Right lobe of liver (tissue), 6 donors: ENCODE data around the gene TMEM218. TPM values are rescaled to one million over a fixed set of nuclear protein-coding genes. Genes with fewer than 3 reads are reported as not detected.

Source experiments
- ATAC-seq, 4 donors: fragments of 200-7000 bp; cut with Tn5 transposase; one replicate each; pipeline ENCODE4 v1.9.1; 2020; ENCODE audit warnings: mild to moderate bottlenecking in 4 of 4, moderate library complexity in 4 of 4
- DNase-seq, 3 donors: peaks; one replicate each; pipeline ENCODE4 v3.0.0-alpha.2; 2020
- H3K27ac ChIP-seq, 3 donors: fragments of 200-600 bp; one replicate each; pipeline ENCODE4 v1.8.0; 2022
- H3K27me3 ChIP-seq, 2 donors: fragments of 200-600 bp; one replicate each; pipeline ENCODE4 v1.8.0; 2022
- H3K36me3 ChIP-seq, 4 donors: fragments of 200-600 bp; sonication (generic) in 1 of 4; one replicate each; pipeline versions ENCODE4 v1.5.1 to v1.8.0; 2017 to 2022; ENCODE audit warnings: control low read depth in 1 of 4
- H3K4me1 ChIP-seq, 4 donors: fragments of 200-600 bp; sonication (generic) in 1 of 4; one replicate each; pipeline versions ENCODE4 v1.5.1 to v1.8.0; 2017 to 2022; ENCODE audit warnings: control low read depth in 1 of 4
- H3K4me3 ChIP-seq, 3 donors: fragments of 200-600 bp; one replicate each; pipeline ENCODE4 v1.8.0; 2022
- H3K9me3 ChIP-seq, 4 donors: fragments of 200-600 bp; sonication (generic) in 1 of 4; one replicate each; pipeline versions ENCODE4 v1.5.1 to v1.8.0; 2017 to 2022; ENCODE audit warnings: control low read depth in 1 of 4
- POLR2A ChIP-seq: fragments of 450-650 bp; IDR thresholded peaks from one replicate; pipeline ENCODE4 v1.6.1; 2017; ENCODE audit warnings: antibody characterized with exemption, mild to moderate bottlenecking
- WGBS: methylation state at CpG from one replicate; pipeline ENCODE4 v1.1.6; 2018; ENCODE audit warnings: low coverage, low lambda C conversion rate; ENCODE audit not compliant: insufficient coverage; ENCODE audit errors: missing lambda C conversion rate; 5-methylcytosine and 5-hydroxymethylcytosine counted together
- intact Hi-C, 2 donors: fragments of 100-400 bp; cut with DNase I; formaldehyde crosslinking; loops; one replicate each; pipeline versions ENCODE4 v1.11.2 to v1.14.1; 2022
- total RNA-seq, 6 experiments: library from RNA; depleted of rRNA in 2 of 6; stranded (reverse); fragments of >200 nt in 2 of 6; fragmentation: NEBNext Ultra II Directional in 3 of 6; extraction: Animal tissue kit (Norgen Biotek cat#: 25700) in 3 of 6; gene quantifications; one replicate each; pipeline versions ENCODE4 v1.1.0 to v1.2.4, GENCODE V29; 2016 to 2023
- TF ChIP-seq, protein P1 (sequence below), 4 donors: fragments of 200-600 bp in 3 of 4; fragments of 450-650 bp in 1 of 4; IDR thresholded peaks; one replicate each; pipeline versions ENCODE4 v1.5.1 to v1.8.0; 2016 to 2022; ENCODE audit warnings: antibody characterized with exemption in 4 of 4, mild to moderate bottlenecking in 2 of 4
- donor health status: DM: no; HTN: yes; CAD: no.
- donor health status: DM: no; HTN: no; CAD: no.
- donor health status: DM: no; HTN: no; CAD: no.
- donor health status: DM: no; HTN: yes; CAD: no.
- donor health status: DM: no; HTN: yes; CAD: no.

Gene TMEM218
- total RNA-seq, 6 experiments from 2014 or later = 7.4 to 13.5 (median 10.5) TPM

DNA sequence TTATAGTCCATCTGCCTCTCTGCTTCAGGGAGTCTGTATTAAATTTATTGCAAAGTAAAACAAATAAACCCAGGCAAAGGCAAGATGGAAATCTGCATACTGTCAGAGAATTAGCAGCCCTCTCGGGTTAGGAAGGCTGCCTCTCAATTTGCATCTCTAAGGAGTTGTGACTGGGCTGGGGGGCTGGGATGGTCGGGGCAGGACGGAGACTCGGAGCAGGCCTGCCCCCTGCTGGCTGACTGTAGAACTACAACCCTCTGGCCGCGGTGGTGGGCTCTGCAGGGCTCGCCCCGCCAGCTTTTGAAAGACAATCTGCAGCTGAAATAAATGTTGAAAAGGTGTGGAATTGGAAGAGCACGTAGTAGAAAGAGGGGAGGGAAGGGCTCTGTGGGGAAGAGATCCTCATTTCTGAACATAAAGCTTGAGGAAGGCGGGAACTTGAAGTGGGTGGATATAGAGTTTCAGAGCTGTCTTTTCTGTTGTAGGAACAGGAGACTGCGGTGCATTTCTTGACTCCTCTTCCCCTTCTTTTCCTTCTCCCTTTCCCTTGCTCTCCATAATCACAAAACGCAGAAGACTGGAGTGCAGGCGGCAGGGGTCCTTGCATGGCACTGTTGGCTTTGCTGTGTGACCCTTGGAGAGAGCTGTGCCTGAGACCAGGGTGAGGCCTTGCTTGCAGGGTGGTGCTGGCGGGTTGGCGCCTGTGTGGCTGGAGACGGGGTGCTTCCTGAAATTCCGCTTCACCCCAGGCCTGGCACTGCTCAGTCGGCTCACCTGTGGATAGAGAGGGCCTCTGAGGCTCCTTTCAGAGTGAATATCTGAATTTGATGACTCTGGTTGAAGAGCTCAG, 30.5 kb upstream of the TMEM218 start:
- ATAC-seq (peak; percentile 84 to 92 (median 88)), DNase-seq (peak in 2 of 3 donors; percentile 50 to 61)
- Histone ChIP-seq H3K9me3 (no peaks in the 10 kb centered on the region), H3K4me3 (no peak overlapping the region), H3K27ac (no peak overlapping the region), H3K27me3 (no peaks in the 10 kb centered on the region), H3K36me3 (no peaks in the 10 kb centered on the region), H3K4me1 (no peaks in the 10 kb centered on the region)
- intact Hi-C loops = loop anchor here in 1 of 2 donors (5.0 to 10.0 kb wide), 2 partner anchors 57 to 180 kb away; no protein-coding TSS in a partner anchor
- TF ChIP-seq, protein P1, sequence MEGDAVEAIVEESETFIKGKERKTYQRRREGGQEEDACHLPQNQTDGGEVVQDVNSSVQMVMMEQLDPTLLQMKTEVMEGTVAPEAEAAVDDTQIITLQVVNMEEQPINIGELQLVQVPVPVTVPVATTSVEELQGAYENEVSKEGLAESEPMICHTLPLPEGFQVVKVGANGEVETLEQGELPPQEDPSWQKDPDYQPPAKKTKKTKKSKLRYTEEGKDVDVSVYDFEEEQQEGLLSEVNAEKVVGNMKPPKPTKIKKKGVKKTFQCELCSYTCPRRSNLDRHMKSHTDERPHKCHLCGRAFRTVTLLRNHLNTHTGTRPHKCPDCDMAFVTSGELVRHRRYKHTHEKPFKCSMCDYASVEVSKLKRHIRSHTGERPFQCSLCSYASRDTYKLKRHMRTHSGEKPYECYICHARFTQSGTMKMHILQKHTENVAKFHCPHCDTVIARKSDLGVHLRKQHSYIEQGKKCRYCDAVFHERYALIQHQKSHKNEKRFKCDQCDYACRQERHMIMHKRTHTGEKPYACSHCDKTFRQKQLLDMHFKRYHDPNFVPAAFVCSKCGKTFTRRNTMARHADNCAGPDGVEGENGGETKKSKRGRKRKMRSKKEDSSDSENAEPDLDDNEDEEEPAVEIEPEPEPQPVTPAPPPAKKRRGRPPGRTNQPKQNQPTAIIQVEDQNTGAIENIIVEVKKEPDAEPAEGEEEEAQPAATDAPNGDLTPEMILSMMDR (IDR thresholded peaks at IDR 0.05) = peak; percentile 89 to 96 (median 90)
- no peak for TF ChIP-seq POLR2A
- WGBS = 22% methylated on average over 14 of the region's 18 CpGs

DNA sequence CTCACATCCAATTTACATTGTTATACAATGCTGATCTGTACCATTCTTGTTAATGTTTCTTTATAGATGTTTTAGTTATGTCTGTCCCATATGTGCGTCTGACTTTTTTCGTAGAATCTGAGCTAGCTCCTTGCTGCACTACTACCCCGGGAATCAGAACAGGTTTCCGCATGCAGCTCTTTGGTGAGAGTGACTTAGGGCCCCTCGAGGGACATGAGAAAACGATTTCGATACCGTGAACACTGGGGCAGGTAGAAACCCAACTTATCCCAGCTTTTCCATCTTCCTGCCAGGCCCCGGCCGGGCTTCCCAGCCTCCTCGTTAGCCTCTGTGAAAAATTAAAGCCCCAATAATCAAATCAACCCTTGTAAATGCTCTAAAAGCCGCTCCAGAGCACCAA, 29.8 kb upstream of the TMEM218 start:
- no peak for DNase-seq
- H3K4me1 ChIP-seq = no peaks in the 10 kb centered on the region
- no peak overlapping the region for H3K4me3 ChIP-seq
- no peaks in the 10 kb centered on the region for H3K27me3 ChIP-seq
- 46% methylated on average over 12 of the region's 12 CpGs for WGBS
- TF ChIP-seq, protein P1 (IDR thresholded peaks at IDR 0.05) = no peak
- no peak for TF ChIP-seq POLR2A
- H3K36me3 ChIP-seq = no peaks in the 10 kb centered on the region
- no peak for ATAC-seq
- intact Hi-C loops = loop anchor here in 1 of 2 donors (5.0 to 10.0 kb wide), 2 partner anchors 56 to 179 kb away; no protein-coding TSS in a partner anchor
- no peak overlapping the region for H3K27ac ChIP-seq
- H3K9me3 ChIP-seq = no peaks in the 10 kb centered on the region

DNA sequence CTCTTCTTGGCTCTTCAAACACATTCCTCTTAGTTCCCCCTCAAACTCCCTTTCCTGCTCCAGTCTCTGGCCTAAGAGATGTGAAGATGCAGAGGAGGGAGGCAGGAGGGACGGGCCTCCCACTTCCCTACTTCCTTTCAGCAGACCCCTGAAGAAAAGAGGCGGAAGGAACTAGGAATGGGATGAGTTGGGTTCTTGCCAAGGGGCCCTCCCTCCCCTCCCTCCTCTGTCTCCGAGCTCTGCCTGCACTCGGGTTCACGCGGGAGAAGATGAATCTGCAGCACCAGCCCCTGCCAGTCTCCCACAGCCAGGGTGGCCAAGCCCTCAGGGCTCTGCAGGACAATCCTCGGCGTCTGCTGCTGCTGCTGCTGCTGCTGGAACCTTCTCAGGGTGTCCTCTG, 28.8 kb upstream of the TMEM218 start:
- no peaks in the 10 kb centered on the region for H3K4me1 ChIP-seq
- no peaks in the 10 kb centered on the region for H3K27me3 ChIP-seq
- no peak for ATAC-seq
- DNase-seq = no peak
- no peak overlapping the region for H3K27ac ChIP-seq
- H3K36me3 ChIP-seq = no peaks in the 10 kb centered on the region
- intact Hi-C loops = loop anchor here in 1 of 2 donors (5.0 to 10.0 kb wide), 2 partner anchors 55 to 178 kb away; no protein-coding TSS in a partner anchor
- 27% methylated on average over 3 of the region's 8 CpGs for WGBS
- no peak overlapping the region for H3K4me3 ChIP-seq
- no peak for TF ChIP-seq POLR2A
- TF ChIP-seq, protein P1 (IDR thresholded peaks at IDR 0.05) = no peak
- no peaks in the 10 kb centered on the region for H3K9me3 ChIP-seq

DNA sequence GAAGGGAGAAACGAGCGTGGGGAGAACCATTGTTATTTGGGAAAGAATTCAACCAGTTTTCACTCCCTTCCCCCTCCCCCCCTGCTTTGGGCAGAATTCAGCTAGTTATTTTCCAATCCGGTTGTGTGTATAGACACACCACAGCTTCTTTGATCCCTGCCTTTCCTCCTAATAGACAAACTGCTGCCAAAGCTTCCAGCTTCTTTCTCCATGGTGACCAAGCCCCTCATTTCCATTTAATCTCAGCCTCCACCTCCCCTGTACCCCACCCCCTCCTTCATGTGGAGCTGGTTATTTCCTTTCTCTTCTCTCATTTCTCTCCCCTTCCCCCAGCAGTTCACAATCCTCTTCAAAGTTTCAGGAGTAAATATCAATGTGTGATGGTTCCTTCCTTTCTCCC, 28.4 kb upstream of the TMEM218 start:
- no peak for DNase-seq
- no peaks in the 10 kb centered on the region for H3K36me3 ChIP-seq
- no peak overlapping the region for H3K4me3 ChIP-seq
- no peak for TF ChIP-seq POLR2A
- TF ChIP-seq, protein P1 (IDR thresholded peaks at IDR 0.05) = no peak
- no peaks in the 10 kb centered on the region for H3K27me3 ChIP-seq
- intact Hi-C loops = loop anchor here in 1 of 2 donors (5.0 to 10.0 kb wide), 2 partner anchors 55 to 177 kb away; no protein-coding TSS in a partner anchor
- no peak for ATAC-seq
- 55% methylated on average over 3 of the region's 3 CpGs for WGBS
- H3K4me1 ChIP-seq = no peaks in the 10 kb centered on the region
- H3K9me3 ChIP-seq = no peaks in the 10 kb centered on the region
- H3K27ac ChIP-seq = no peak overlapping the region
